ENCODE measurements around the gene FNBP1. TPM values are rescaled to one million over a fixed set of nuclear protein-coding genes. Genes with fewer than 3 reads are reported as not detected.

The FNBP1 gene
- total and polyA plus RNA-seq, 2 of the 13 experiments (the other 11 are each of a cell fraction or from before 2014, with no cell fraction given): 5.4 to 19.5 TPM

GRCh38 chr9:129919841-129920240, 123.1 kb downstream of the FNBP1 start:
- intact Hi-C loops (cut with micrococcal nuclease; ENCODE audit: unreplicated experiment): no loop called here
- H3K4me2 ChIP-seq (ENCODE audit: low read depth, low read length): no peak overlapping the region
- H2AFZ ChIP-seq (ENCODE audit: low read length): no peak overlapping the region
- no peaks in the 10 kb centered on the region for H3K4me1 ChIP-seq (ENCODE audit: insufficient read depth, low read length)
- no peaks in the 10 kb centered on the region for H3K79me2 ChIP-seq (ENCODE audit: insufficient read depth, low read length)
- H3K27me3 ChIP-seq (ENCODE audit: control insufficient read depth in 1 of 2, insufficient read depth in 2 of 2, low read length in 2 of 2): no peaks in the 10 kb centered on the region
- H3K27ac ChIP-seq (ENCODE audit: extremely low read length, insufficient read depth, low read length): no peak overlapping the region
- ChIA-PET POLR2A (no interaction called here), CTCF (ENCODE audit: low intra/inter-chr PET ratio, low total read pairs) (no interaction called here)
- ATAC-seq (no peak), FAIRE-seq (no peak), DNase-seq (ENCODE audit: low spot score) (no peak)
- no peak overlapping the region for H3K4me3 ChIP-seq (replicated peaks in 1 of 3; ENCODE audit: insufficient read depth in 1 of 3, low read depth in 2 of 3, low read length in 3 of 3)
- WGBS (ENCODE audit: low lambda C conversion rate): 95% methylated on average over 3 of the region's 3 CpGs
- no TSS peak for BruUV-seq (replicated peaks)
- in situ Hi-C loops (cut with HindIII; ENCODE audit: extremely low pct_ligation_motif_present, low pct_unique_long_range_greater_than_20kb): no loop called here
- H3K36me3 ChIP-seq (replicated peaks in 1 of 2; ENCODE audit: control insufficient read depth in 1 of 2, insufficient read depth in 2 of 2, low read length in 2 of 2): peaks cover 3 to 18% of the 10 kb centered on the region in 2 experiments; a peak in 4 of 5 replicates
- no peaks in the 10 kb centered on the region for H3K9me3 ChIP-seq (ENCODE audit: low read length)
- TF ChIP-seq ZSCAN20 (CRISPR knock-in tag; IDR thresholded peaks at IDR 0.05; ENCODE audit: borderline replicate concordance): no peak
- peak in 1 of 2 experiments; percentile 17; a peak in 1 of 4 replicates for TF ChIP-seq MAFK (conservative IDR thresholded peaks at IDR 0.05 in 1 of 2, IDR thresholded peaks at IDR 0.05 in 1 of 2; ENCODE audit: low read length in 2 of 2)
- TF ChIP-seq TMF1 (CRISPR knock-in tag; IDR thresholded peaks at IDR 0.05; ENCODE audit: low read depth): no peak
- TF ChIP-seq THAP9 (CRISPR knock-in tag; IDR thresholded peaks at IDR 0.05; ENCODE audit: borderline replicate concordance): no peak
- H4K20me1 ChIP-seq (ENCODE audit: insufficient read depth, low read length): no peaks in the 10 kb centered on the region
- no peak overlapping the region for H3K9ac ChIP-seq (ENCODE audit: insufficient read depth, low read depth, low read length)

GRCh38 chr9:129919277-129919676, 123.7 kb downstream of the FNBP1 start:
- in situ Hi-C loops (cut with HindIII; ENCODE audit: extremely low pct_ligation_motif_present, low pct_unique_long_range_greater_than_20kb): no loop called here
- H4K20me1 ChIP-seq (ENCODE audit: insufficient read depth, low read length): no peaks in the 10 kb centered on the region
- ChIA-PET POLR2A (no interaction called here), CTCF (ENCODE audit: low intra/inter-chr PET ratio, low total read pairs) (no interaction called here)
- BruUV-seq (replicated peaks): no TSS peak
- ATAC-seq: no peak
- H3K27ac ChIP-seq (ENCODE audit: extremely low read length, insufficient read depth, low read length): no peak overlapping the region
- DNase-seq (ENCODE audit: low spot score): no peak
- no peak overlapping the region for H3K9ac ChIP-seq (ENCODE audit: insufficient read depth, low read depth, low read length)
- no peaks in the 10 kb centered on the region for H3K27me3 ChIP-seq (ENCODE audit: control insufficient read depth in 1 of 2, insufficient read depth in 2 of 2, low read length in 2 of 2)
- 0 out of 2 replicates have a peak, but pooled peaks cover 1% of the 10 kb centered on the region for H3K4me1 ChIP-seq (ENCODE audit: insufficient read depth, low read length)
- H3K4me3 ChIP-seq (replicated peaks in 1 of 3; ENCODE audit: insufficient read depth in 1 of 3, low read depth in 2 of 3, low read length in 3 of 3): no peak overlapping the region
- no peak for FAIRE-seq
- peaks cover 3 to 13% of the 10 kb centered on the region in 2 experiments; a peak in 3 of 5 replicates for H3K36me3 ChIP-seq (replicated peaks in 1 of 2; ENCODE audit: control insufficient read depth in 1 of 2, insufficient read depth in 2 of 2, low read length in 2 of 2)
- no peak overlapping the region for H2AFZ ChIP-seq (ENCODE audit: low read length)
- no peak overlapping the region for H3K4me2 ChIP-seq (ENCODE audit: low read depth, low read length)
- intact Hi-C loops (cut with micrococcal nuclease; ENCODE audit: unreplicated experiment): no loop called here
- no peaks in the 10 kb centered on the region for H3K79me2 ChIP-seq (ENCODE audit: insufficient read depth, low read length)
- H3K9me3 ChIP-seq (ENCODE audit: low read length): no peaks in the 10 kb centered on the region
- no peak for TF ChIP-seq PHF21A (CRISPR knock-in tag; IDR thresholded peaks at IDR 0.05)
- no peak for TF ChIP-seq ZNF557 (CRISPR knock-in tag; IDR thresholded peaks at IDR 0.05)
- no peak for TF ChIP-seq LCORL (IDR thresholded peaks at IDR 0.05)
- TF ChIP-seq LCORL (CRISPR knock-in tag; IDR thresholded peaks at IDR 0.05): no peak
- TF ChIP-seq MAX (IDR thresholded peaks at IDR 0.05): no peak
- TF ChIP-seq ESRRA (CRISPR knock-in tag; IDR thresholded peaks at IDR 0.05; ENCODE audit: low read depth): no peak
- no peak for TF ChIP-seq SMAD1 (CRISPR knock-in tag; IDR thresholded peaks at IDR 0.05; ENCODE audit: borderline replicate concordance, low read depth)
- no peak for TF ChIP-seq ZBTB34 (CRISPR knock-in tag; IDR thresholded peaks at IDR 0.05)
- TF ChIP-seq MED1 (CRISPR knock-in tag; IDR thresholded peaks at IDR 0.05): no peak
- 63% methylated on average over 3 of the region's 3 CpGs for WGBS (ENCODE audit: low lambda C conversion rate)
